Measurements from ENCODE around the gene MET.
"Not testable (repeated sequence)": the region's sequence is repeated elsewhere in the genome, so short reads cannot be mapped to it uniquely, and the experiment has no call there.

The MET gene

GRCh38 chr7:116671681-116672595 lies at the start of gene MET:
Gene MET (plus strand): TSS chr7:116672196. CDS start chr7:116699085, 26,889 bp downstream.
- peak; percentile 23 to 25 for DNase-seq (ENCODE audit: low read depth in 2 of 2)

DNA sequence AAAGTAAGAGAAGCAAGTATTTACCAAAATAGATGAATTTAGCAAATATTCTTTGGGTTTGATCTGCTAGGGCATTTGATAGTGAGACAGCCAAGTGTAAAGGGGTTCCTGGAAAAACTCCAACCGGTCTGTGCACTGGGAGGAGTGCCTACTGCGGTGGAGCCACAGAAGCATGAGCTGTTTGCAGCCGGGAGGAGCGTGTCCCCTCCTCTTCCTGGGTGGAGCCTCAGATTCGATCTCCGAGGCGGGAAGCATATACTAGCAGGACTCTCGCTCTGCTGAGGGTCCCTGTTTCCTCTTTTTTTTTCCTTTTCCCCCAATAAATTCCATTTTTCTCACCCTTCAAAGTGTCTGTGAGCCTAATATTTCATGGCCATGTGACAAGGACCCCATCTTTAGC lies 45.1 kb upstream of the MET start:
- DNase-seq (ENCODE audit: low read depth in 2 of 2), result no peak

DNA sequence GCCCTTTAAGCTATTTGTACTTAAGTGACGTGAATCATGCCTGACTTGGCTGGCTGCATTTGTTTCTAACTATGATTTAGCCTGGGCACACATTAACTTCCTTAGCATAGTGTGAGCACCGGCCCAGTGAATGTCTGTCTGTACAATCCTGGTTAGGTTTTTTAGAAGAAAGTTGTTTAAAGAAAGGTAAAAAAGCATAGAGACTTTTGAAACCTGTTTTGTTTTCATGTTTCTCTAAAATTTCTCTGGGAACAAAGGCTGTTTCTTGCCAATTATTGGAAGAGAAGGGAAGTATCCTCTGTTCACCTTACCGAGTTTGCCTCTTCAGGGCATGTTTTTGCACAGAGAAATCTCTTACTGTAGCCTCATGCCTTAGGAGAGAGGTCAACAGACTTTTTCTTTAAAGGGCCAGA lies 42.9 kb upstream of the MET start:
- DNase-seq (ENCODE audit: low read depth in 2 of 2), result no peak

DNA sequence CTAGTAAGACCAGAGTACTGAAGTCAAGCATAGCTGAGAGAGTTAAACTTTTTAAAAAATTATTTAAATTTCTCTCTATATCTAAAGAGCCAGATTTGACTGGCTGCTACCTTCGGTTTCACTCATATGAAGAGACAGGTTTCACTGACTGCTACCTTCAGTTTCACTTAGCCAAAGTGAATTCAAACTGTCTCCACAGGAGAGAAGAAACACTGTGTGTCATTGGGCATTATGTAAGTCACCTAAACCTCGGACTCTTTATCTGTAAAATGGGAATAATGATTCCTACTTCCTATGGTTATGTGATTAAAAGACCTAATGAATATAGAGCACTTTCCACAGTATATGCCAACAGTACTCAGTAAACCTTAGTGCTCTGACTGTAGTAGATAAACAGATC lies 41.6 kb upstream of the MET start:
- DNase-seq (ENCODE audit: low read depth in 2 of 2), result no peak

GRCh38 chr7:116630932-116631671 lies 40.9 kb upstream of the MET start:
- no peak for DNase-seq (ENCODE audit: low read depth in 2 of 2)

- no peak for DNase-seq (ENCODE audit: low read depth in 2 of 2)
Observed at GRCh38 chr7:116631676-116632075, 40.3 kb upstream of the MET start.

DNA sequence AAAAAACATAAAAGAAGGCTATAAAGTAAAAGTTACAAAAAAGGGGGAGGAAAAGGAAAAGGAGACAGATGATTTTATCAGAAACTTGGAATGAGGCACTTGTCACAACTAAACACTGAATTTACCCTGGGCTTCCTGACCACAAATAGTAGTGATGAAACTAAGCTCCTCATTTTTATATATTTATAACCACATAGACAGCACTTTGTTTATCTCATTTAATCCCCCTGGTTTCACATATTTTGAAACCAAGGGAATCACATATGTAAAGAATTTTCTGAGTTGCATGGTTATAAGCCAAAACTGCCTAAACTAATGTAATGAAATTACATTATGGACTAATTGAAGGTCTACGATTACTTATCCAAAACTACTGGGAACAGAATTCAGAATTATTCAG lies 39.6 kb upstream of the MET start:
- no peak for DNase-seq (ENCODE audit: low read depth in 2 of 2)

GRCh38 chr7:116633131-116633988 lies 38.6 kb upstream of the MET start:
- no peak for DNase-seq (ENCODE audit: low read depth in 2 of 2)

DNA sequence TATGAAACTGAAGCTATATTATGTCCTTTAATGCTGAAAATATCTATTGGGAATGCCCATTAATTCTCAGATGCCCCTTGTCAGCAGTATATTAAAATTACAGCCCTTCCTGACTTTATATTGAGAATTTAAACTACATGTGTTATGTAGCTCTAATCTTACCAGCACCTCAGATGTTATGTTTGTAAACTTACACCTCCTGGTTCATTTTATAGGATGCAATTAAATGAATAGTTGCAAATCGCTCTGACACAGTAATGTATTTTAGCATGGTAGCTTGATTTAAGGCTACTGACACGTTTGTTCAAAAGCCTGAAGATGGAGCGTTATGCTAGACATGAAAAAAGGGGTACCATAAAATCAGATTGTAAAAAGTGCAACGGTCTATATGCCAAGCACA lies 35.0 kb upstream of the MET start:
- no peak for DNase-seq (ENCODE audit: low read depth in 2 of 2)

GRCh38 chr7:116638592-116638991 lies 33.4 kb upstream of the MET start:
- not testable (repeated sequence) for DNase-seq (ENCODE audit: low read depth in 2 of 2)

DNA sequence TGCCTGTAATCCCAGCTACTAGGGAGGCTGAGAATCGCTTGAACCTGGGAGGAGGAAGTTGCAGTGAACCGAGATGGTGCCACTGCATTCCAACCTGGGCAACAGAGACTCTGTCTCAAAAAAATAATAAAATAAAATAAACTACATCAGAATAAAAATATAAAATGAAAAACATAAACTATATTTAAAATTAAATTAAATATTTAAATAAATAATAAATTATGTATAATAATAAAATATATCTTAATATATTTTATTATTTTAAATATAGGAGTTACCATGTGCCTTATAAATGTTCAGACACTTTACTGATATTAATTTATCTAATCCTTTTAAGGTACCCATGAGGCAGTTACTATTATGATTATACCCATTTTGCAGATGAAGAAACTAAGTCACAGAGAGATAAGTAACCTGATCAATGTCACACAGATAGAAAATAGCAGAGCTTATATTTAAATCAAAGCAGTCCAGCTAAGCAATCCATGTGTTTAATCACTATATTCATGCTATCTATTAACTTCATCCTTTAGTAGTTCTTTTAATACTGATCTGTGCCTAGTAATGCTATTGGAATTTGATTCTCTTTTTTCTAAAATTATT lies 30.3 kb upstream of the MET start:
- no peak for DNase-seq (ENCODE audit: low read depth in 2 of 2)

DNA sequence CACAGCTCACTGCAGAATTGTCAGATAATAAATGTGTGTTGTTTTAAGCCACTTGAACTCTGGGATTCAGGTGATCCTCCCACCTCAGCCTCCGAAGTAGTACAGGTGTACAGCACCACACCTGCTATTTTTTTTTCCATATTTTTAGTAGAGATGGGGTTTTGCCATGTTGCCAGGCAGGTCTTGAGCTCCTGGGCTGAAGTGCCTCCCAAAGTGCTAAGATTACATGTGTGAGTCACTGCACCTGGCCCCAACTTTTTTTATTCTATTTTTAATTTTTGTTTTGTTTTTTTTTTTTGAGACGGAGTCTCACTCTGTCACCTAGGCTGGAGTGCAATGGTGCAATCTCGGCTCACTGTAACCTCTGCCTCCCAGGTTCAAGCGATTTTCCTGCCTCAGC lies 28.8 kb upstream of the MET start:
- not testable (repeated sequence) for DNase-seq (ENCODE audit: low read depth in 2 of 2)

DNA sequence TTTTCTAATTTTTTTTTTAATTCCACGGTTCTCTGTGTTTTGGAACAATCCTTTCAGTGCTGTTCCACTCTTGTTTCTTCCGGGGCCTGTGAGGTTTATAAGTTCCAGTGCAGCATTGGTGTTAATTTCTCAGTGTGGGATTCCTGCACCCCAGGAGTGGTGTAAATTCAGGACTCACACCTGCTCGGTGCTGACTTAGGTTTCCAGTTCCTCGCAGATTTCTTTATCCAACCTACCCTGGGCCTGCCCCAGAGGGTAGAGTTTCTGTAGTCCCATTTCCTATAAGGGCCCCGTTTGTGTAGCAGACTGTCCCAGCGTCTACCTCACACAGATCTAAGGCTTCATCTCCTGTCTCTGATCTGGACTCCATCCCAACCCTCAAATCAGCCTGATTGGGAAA lies 27.4 kb upstream of the MET start:
- no peak for DNase-seq (ENCODE audit: low read depth in 2 of 2)

DNA sequence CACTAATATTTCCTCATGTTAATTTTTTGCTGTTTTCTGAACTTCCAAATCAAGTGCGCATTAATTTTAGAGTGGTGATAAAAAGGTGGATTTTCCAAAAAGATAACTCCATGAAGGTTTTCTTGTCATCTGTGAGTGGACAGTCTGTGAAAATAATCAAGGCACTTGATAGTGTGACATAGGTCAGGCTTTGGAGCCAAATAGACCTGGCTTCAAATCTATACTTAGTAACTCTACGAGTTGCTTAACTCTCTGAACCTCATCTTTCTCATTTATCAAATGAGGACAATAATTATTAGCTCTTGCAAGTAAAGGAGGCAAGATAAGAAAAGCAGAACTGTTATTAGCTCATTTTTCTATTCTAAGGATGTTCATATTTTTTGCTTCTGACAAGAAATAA lies 24.7 kb upstream of the MET start:
- no peak for DNase-seq (ENCODE audit: low read depth in 2 of 2)

DNA sequence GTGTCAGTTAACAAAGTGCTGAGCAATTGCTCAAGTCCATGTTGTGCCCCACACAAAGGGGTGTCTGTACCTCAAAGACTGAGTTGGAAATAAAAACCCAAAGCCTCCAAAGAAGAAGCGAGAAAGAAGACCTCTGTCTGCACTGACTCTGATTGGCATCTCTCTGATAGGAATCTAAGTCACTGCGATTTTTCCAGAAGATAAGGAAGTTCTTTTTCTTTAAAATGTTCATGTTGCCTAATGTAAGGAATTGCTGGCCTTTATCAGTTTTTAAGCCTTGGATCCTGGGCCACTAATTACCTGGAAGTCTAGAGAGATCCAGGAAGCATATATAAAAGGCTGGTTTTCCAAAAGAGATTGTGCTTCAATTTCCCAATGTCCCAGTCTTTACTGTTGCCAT lies 24.1 kb upstream of the MET start:
- DNase-seq (ENCODE audit: low read depth in 2 of 2), result no peak

DNA sequence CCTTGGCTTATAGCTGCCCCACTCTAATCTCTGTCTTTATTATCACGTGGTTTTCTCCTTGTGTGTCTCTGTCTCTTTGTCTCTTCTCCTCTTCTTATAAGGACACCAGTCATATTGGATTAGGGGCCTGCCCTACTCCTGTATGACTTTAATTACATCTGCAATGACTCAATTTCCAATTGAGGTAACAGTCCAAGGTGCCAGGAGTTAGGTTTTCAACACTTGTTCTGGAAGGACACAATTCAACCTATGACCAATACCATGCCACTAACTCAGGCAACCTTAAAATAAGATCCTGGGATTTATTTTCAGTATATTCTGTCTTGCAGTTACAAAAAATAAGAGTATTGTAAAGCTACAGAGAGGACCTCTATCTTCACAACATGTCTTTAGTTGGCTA lies 21.6 kb upstream of the MET start:
- DNase-seq (ENCODE audit: low read depth in 2 of 2), result no peak

DNA sequence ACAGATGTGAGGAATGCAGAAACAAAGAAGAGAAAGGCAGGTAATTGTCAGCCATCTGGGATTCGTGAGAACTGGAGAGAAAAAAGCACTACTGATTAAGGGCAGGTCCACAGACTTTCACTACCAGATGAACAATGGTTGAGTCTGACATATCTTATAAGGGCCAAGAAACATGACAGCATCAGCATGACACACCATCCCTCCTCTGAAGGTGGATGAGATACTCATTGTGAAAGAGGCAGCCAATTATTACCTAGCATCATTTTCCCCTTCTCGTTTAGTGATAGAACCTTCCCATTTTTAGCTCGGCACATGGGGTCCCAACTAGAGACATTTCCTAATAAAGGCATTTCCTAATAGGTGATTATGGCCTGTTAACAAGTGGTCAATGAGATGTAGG lies 19.2 kb upstream of the MET start:
- no peak for DNase-seq (ENCODE audit: low read depth in 2 of 2)

DNA sequence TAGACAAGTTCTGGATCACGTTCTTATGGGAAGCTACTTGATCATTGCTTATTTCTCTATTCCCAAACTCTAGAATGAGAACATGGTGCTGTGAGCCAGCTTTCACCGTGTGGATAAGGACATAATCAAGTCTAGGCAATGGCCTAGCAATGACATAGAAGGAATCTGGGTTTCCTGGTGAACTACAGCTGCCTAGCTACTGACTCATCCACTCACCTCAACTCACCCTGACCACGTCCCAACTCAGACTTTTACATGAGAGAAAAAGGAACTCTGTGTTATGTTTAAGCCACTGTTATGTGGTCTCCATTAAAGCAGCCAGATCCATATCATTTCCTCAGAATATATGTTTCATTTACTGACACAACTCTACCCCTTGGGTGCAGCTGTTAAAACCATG lies 18.8 kb upstream of the MET start:
- no peak for DNase-seq (ENCODE audit: low read depth in 2 of 2)

DNA sequence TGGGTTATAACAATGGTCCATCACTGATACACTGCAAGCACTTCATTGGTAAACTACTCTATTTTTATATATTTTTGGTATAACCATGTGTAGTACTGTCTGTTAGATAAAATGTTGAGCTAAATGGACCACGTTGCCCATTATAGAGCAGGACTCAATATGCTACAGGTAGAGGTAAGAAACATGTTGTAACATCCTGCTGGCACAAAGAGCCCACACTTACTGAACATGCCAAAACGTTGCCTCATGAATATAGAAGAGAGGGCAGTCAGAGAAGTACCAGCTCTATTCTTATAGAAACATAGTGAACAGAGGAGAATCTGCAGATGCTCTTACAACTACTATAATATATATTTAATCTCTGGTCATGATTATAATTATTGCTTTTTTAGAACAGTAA lies 18.4 kb upstream of the MET start:
- no peak for DNase-seq (ENCODE audit: low read depth in 2 of 2)

DNA sequence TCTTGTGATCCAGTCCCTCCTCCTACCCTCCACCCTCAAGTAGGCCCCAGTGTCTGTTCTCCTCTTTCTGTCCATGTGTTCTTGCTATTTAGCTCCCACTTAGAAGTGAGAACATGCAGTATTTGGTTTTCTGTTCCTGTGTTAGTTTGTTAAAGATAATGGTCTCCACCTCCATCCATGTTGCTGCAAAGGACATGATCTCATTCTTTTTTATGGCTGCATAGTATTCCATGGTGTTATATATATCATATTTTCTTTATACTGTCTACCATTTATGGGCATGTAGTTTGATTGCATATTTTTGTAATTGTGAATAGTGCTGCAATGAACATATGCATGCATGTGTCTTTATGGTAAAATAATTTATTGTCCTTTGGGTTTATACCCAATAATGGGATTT lies 12.7 kb upstream of the MET start:
- not testable (repeated sequence) for DNase-seq (ENCODE audit: low read depth in 2 of 2)

- no peak for DNase-seq (ENCODE audit: low read depth in 2 of 2)
Observed at GRCh38 chr7:116661865-116662264, 10.1 kb upstream of the MET start.

- no peak for DNase-seq (ENCODE audit: low read depth in 2 of 2)
Observed at GRCh38 chr7:116663744-116664143, 8.3 kb upstream of the MET start.
